Endodermal cell (in vitro differentiated cells): ENCODE measurements around the gene TEX48. TPM values are rescaled to one million over a fixed set of nuclear protein-coding genes. Genes with fewer than 3 reads are reported as not detected.

Source experiments
- DNase-seq: peaks from one replicate; pipeline ENCODE4 v3.0.0-alpha.2; 2017
- H3K27ac ChIP-seq: 2 replicates; pipeline ENCODE4 v1.5.1; 2013; ENCODE audit warnings: mild to moderate bottlenecking, low read depth, low read length, moderate library complexity
- H3K27me3 ChIP-seq: 2 replicates; pipeline ENCODE4 v1.6.1; 2013; ENCODE audit warnings: mild to moderate bottlenecking, low read length, moderate library complexity; ENCODE audit not compliant: insufficient read depth, control insufficient read depth, poor library complexity, severe bottlenecking
- H3K36me3 ChIP-seq: 2 replicates; pipeline ENCODE4 v1.7.0; 2013; ENCODE audit warnings: mild to moderate bottlenecking, low read length, moderate library complexity; ENCODE audit not compliant: control insufficient read depth, insufficient read depth
- H3K4me1 ChIP-seq: one replicate; pipeline ENCODE4 v1.7.0; 2013; ENCODE audit warnings: low read length; ENCODE audit not compliant: control insufficient read depth, insufficient read depth
- H3K4me3 ChIP-seq: 2 replicates; pipeline ENCODE4 v1.5.1; 2013; ENCODE audit warnings: mild to moderate bottlenecking, low read length, moderate library complexity
- H3K9ac ChIP-seq: 2 replicates; pipeline ENCODE4 v1.6.1; 2013; ENCODE audit warnings: mild to moderate bottlenecking, low read length, moderate library complexity; ENCODE audit not compliant: poor library complexity, severe bottlenecking; ENCODE audit errors: extremely low read depth
- H3K9me3 ChIP-seq: 2 replicates; pipeline ENCODE4 v1.6.1; 2013; ENCODE audit warnings: mild to moderate bottlenecking, low read length, moderate library complexity; ENCODE audit not compliant: control insufficient read depth
- H3K27ac Mint-ChIP-seq: 2 replicates; pipeline ENCODE4 v1.8.0; 2020; ENCODE audit warnings: mixed read lengths
- H3K27me3 Mint-ChIP-seq: 2 replicates; pipeline ENCODE4 v1.8.0; 2021; ENCODE audit warnings: mild to moderate bottlenecking, mixed read lengths; ENCODE audit not compliant: insufficient read depth
- H3K36me3 Mint-ChIP-seq: 2 replicates; pipeline ENCODE4 v1.8.0; 2020; ENCODE audit warnings: low read depth, mixed read lengths
- H3K4me1 Mint-ChIP-seq: 2 replicates; pipeline ENCODE4 v1.8.0; 2020; ENCODE audit warnings: mixed read lengths
- H3K4me3 Mint-ChIP-seq: 2 replicates; pipeline ENCODE4 v1.8.0; 2020; ENCODE audit warnings: mild to moderate bottlenecking, moderate library complexity, mixed read lengths
- H3K9me3 Mint-ChIP-seq: 2 replicates; pipeline ENCODE4 v1.8.0; 2020; ENCODE audit warnings: mild to moderate bottlenecking, mixed read lengths
- WGBS, 2 experiments: methylation state at CpG; one replicate each; pipeline versions ENCODE4 v1.1.5 to v1.1.7; 2013; ENCODE audit warnings: missing lambda C conversion rate in 2 of 2, mixed read lengths in 1 of 2; ENCODE audit not compliant: insufficient coverage in 1 of 2, insufficient read length in 1 of 2; 5-methylcytosine and 5-hydroxymethylcytosine counted together
- total RNA-seq, 2 donors: library from RNA; stranded (reverse); fragmentation: NEBNext Ultra II Directional in 1 of 2; extraction: Animal tissue kit (Norgen Biotek cat#: 25700) in 1 of 2; gene quantifications; 2 replicates in 1 of 2; 3 replicates in 1 of 2; pipeline ENCODE4 v1.2.1, GENCODE V29; 2021
- TF ChIP-seq, protein P1 (sequence below): fragments of 200-600 bp; sonication (generic); conservative IDR thresholded peaks from 2 replicates; pipeline ENCODE4 v1.5.0; 2021; ENCODE audit warnings: antibody characterized with exemption, mild to moderate bottlenecking

The TEX48 gene
- total RNA-seq, 2 donors from 2014 or later = not detected

DNA sequence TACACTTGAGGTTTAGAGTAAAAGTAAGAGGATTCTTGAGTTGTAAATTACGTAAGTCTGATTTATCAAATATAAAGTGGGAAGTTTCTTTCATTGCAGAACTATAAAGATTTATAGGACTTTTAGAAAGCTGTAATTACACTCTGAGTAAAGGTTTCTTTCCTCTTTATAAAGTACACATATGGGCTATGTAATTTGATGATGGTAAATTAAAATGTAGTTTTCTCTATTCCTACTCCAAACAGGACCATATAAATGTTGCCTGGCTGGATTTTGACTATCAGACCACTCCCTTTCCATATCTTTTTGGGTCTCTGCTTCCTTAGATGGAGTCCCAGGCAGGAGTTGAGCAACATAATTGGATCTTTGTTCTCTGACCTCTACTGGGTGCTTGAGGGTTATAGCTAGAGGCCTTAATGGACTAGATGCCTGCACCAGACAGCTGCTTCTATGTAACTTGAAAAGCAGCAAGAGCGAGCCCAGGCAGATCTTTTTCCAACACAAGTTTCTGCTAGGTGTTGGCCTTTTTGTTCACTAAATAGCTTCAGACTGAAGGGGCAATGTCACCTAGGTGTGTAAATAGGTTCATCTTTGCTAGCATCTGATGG lies 11.4 kb upstream of the TEX48 start:
- Histone ChIP-seq H3K4me1 (no peaks in the 10 kb centered on the region), H3K9me3 (no peaks in the 10 kb centered on the region), H3K4me3 (no peak overlapping the region), H3K27me3 (no peaks in the 10 kb centered on the region), H3K9ac (no peak overlapping the region), H3K36me3 (no peaks in the 10 kb centered on the region), H3K27ac (no peak overlapping the region)
- H3K36me3 Mint-ChIP-seq = no peaks in the 10 kb centered on the region
- TF ChIP-seq, protein P1, sequence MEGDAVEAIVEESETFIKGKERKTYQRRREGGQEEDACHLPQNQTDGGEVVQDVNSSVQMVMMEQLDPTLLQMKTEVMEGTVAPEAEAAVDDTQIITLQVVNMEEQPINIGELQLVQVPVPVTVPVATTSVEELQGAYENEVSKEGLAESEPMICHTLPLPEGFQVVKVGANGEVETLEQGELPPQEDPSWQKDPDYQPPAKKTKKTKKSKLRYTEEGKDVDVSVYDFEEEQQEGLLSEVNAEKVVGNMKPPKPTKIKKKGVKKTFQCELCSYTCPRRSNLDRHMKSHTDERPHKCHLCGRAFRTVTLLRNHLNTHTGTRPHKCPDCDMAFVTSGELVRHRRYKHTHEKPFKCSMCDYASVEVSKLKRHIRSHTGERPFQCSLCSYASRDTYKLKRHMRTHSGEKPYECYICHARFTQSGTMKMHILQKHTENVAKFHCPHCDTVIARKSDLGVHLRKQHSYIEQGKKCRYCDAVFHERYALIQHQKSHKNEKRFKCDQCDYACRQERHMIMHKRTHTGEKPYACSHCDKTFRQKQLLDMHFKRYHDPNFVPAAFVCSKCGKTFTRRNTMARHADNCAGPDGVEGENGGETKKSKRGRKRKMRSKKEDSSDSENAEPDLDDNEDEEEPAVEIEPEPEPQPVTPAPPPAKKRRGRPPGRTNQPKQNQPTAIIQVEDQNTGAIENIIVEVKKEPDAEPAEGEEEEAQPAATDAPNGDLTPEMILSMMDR = no peak
- H3K27me3 Mint-ChIP-seq = peaks cover 29% of the 10 kb centered on the region
- no peaks in the 10 kb centered on the region for H3K4me1 Mint-ChIP-seq
- H3K4me3 Mint-ChIP-seq = no peak overlapping the region
- no peaks in the 10 kb centered on the region for H3K9me3 Mint-ChIP-seq
- no peak overlapping the region for H3K27ac Mint-ChIP-seq
- WGBS, 2 experiments = 50 to 52% methylated on average over 2 of the region's 2 CpGs
- no peak for DNase-seq

- Mint-ChIP-seq H3K36me3 (no peaks in the 10 kb centered on the region), H3K27ac (no peak overlapping the region), H3K4me3 (no peak overlapping the region), H3K4me1 (no peaks in the 10 kb centered on the region), H3K27me3 (peaks cover 23% of the 10 kb centered on the region), H3K9me3 (no peaks in the 10 kb centered on the region)
- Histone ChIP-seq H3K4me3 (no peak overlapping the region), H3K27ac (no peak overlapping the region), H3K4me1 (no peaks in the 10 kb centered on the region), H3K9ac (no peak overlapping the region), H3K27me3 (no peaks in the 10 kb centered on the region), H3K9me3 (no peaks in the 10 kb centered on the region), H3K36me3 (no peaks in the 10 kb centered on the region)
- DNase-seq = no peak
- TF ChIP-seq, protein P1 = no peak
Observed at GRCh38 chr9:114691956-114692295, 9.9 kb upstream of the TEX48 start.

- Mint-ChIP-seq H3K4me1 (no peaks in the 10 kb centered on the region), H3K27me3 (peaks cover 25% of the 10 kb centered on the region), H3K4me3 (no peak overlapping the region), H3K36me3 (no peaks in the 10 kb centered on the region), H3K27ac (no peak overlapping the region), H3K9me3 (no peaks in the 10 kb centered on the region)
- WGBS, 2 experiments = 94% methylated on average over 9 of the region's 11 CpGs
- no peaks in the 10 kb centered on the region for H3K36me3 ChIP-seq
- H3K4me1 ChIP-seq = no peaks in the 10 kb centered on the region
- no peaks in the 10 kb centered on the region for H3K9me3 ChIP-seq
- TF ChIP-seq, protein P1 = no peak
- DNase-seq = no peak
- H3K27ac ChIP-seq = no peak overlapping the region
- H3K9ac ChIP-seq = no peak overlapping the region
- no peaks in the 10 kb centered on the region for H3K27me3 ChIP-seq
- H3K4me3 ChIP-seq = no peak overlapping the region
Observed at GRCh38 chr9:114691046-114691955, 9.3 kb upstream of the TEX48 start.
